GM19025 (cell line): ENCODE data around the gene CTSA.
"Not testable (repeated sequence)": the region's sequence is repeated elsewhere in the genome, so short reads cannot be mapped to it uniquely, and the experiment has no call there.

Experiments used
- ATAC-seq: cut with Tn5 transposase; IDR thresholded peaks from one replicate; pipeline ENCODE4 v1.9.1; 2021; ENCODE audit warnings: mild to moderate bottlenecking, low read depth, moderate library complexity; ENCODE audit not compliant: unreplicated experiment

The CTSA gene

DNA sequence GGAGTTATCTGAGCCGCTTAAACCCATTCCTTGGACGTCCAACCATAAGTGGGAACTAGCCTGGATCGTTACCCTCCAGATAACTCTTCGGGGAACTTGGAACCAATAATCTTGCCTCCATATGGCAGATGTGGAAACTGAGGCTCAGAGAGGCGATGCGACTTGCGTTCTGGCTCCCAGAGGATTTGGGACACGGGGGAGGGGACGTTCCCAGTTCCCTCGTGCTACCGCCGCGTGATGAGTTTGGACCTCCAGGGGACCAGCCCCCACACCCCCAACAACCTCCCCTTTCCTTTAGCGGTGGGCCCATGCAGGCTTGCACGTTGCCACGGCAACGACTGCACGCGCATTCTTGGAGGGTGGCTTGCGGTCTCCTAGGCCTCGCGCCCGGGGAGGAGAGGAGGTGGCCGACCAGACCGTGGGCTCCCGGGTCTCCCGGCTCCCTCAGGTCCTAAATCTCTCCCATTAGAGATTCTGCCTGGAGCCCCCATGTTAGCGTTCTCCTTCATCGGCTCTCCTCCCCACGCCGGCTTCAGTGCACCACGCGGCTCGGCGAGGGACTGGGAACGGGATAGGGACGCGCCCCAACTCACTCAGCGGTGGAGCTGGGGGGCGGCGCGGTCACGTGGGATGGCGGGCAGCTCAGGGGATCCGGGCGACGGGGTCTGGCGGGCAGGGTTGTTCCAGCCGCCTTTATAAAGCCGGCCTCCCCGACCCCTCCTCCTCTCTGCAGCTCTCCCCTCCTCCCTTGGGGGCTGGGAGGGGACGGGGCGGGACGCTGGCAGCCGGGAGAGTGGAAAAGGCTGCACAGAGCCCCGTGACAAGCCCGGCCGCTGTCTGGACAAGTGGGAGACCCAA, 20.6 kb downstream of the CTSA start, which contains the start of gene PLTP:
PLTP (minus strand) TSS at position 670 of the 858 bp plus-strand sequence. CDS start 703 bp downstream, outside the sequence.
- ATAC-seq, result no peak

DNA sequence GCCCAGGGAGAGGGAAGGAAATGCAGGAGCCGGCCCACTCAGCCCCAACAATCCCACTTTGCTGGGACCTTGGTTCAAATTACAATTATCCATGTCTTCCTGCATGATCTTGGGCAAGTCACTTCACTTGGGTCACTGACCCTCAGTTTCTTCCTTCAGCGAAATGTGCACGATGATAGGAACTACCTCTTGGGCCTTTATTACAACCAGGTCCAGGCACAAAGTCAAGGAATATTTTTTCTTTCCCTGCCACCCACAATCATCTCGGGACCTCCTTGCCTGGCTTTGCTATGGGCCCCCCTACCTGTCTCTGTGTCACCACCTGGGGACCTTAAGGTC, 21.2 kb downstream of the CTSA start:
- ATAC-seq, result no peak

- no peak for ATAC-seq
These were observed 22.0 kb downstream of the CTSA start for GRCh38 chr20:45913116-45913515.

GRCh38 chr20:45917790-45918141, 26.6 kb downstream of the CTSA start:
- ATAC-seq, result no peak

DNA sequence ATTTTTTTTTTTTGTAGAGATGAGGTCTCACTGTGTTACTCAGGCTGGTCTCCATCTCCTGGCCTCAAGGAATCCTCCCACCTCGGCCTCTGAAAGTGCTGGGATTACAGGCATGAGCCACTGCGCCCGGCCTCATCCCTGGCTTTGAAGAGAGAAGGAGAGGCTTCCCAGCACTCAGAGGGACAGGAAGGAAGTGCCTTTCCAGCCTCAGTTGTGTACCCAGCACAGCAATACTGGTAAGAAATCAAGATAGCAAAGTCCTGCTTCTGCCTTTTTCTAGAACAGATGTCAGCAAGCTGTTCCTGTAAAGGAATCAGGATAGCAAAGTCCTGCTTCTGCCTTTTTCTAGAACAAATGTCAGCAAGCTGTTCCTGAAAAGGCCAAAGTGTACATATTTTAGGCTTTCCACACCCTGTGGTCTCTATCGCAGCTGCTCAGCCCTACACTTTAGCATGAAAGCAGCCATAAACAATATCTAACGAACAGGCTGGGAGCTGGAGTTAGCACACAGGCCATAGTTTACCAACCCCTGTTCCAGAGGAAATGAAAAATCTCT, 27.1 kb downstream of the CTSA start:
- ATAC-seq, result no peak

DNA sequence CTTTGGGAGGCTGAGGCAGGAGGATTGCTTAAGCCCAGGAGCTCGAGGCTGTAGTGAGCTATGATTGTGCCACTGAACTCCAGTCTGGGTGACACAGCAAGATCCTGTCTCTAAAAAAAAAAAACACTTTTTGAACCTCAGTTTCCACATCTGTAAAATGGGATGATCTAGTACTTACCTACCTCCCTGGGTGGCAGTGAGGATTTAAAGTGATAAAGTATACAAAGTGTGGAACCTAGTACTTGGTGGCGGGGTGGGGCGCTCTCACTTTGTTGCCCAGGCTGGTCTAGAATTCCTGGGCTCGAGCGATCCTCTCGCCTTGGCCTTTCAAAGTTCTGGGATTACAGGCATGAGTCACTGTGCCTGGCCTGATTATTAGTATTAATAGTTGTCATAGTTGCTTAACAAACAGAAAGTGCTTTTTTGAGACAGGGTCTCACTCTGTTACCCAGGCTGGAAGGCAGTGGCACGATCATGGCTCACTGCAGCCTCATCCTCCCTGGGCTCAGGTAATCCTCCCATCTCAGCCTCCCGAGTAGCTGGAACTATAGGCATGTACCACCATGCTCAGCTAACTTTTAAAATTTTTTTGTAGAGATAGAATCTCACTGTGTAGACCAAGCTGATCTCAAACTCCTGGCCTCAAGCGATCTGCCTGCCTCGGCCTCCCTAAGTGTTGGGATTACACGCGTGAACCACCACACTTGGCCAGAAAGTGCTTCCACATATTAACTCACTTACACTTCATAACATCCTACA, 27.8 kb downstream of the CTSA start:
- ATAC-seq, result no peak

DNA sequence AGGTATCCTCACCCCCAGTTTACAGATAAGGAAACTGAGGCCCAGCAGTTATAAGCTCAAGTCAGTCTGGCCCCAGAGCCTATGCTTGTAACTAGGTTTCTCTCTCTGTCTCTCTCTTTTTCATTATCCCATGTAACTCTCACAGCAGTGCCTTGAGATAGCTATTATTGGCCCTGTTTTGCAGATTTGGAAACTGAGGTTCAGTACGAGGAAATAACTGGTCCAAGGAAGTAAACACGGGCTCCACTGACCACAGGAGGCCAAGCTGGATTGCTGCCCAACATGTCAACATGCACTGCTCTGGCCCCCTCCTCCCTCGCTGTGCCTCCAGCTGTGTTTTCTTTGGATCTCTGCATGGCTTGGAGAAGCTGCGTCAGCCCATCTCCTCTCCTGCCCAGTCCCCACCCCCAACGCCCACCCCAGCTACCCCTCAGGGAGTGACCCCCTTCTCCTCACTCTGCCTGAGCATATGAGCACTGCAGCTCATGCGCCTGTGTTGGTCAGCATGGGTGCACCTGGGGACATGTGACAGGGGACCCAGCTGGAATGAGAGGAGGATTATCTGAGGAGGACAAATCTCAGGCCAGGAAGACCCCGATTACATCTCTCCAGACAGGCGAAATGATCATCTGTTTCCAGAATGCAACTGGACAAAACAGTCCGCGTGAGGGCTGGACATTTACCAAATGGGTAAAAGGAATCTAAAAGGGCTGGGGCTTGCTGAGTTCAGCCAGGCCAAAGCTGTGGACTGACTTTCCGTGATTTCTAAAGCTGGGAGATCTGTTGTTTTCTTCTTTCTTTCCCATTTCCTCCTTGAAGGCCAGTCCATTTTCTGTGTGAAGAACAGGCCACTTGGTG, 28.6 kb downstream of the CTSA start:
- ATAC-seq, result no peak

DNA sequence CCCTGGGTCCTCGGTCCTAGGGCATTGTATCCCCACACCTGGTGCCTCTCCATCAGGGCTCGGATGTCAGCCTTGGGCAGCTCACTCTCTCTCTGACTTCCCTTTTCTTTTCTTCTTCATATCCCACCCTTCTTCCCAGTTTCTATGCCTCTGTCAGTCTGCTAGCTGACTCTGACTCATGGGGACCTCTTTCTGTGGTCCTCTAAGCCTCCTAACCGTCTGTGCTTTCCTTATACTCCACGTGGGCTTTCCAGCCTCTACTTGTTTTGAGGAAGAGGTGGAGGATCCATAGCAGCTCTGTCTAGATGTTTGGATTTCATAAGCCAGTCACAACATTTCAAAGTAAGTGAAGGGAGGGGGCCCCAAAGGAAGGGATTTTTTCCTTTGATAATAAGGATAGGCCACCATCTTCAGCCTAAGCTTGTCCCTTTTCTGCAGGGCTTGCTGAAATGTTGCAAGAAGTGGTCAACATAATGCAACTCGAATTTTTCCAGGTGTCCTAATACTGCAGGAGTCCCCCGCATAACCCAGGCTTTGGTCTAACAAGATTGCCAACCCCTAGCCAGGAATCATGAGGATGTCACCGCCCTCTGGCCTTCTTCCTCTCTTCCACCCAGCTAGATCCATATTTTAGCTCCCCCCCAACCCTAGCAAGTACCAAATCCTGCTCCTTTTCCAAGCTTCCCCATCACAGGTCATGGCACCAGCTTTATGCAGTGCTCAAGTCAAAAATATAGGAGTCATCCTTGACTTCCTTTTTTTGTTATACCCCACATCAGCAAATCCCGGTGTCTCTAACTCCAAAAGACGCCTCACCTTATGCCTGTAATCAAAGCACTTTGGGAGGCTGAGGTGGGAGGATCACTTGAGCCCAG, 29.6 kb downstream of the CTSA start:
- ATAC-seq, result no peak

GRCh38 chr20:45921337-45922189, 30.4 kb downstream of the CTSA start:
- no peak for ATAC-seq

GRCh38 chr20:45924391-45925261, 33.5 kb downstream of the CTSA start:
- ATAC-seq, result no peak

DNA sequence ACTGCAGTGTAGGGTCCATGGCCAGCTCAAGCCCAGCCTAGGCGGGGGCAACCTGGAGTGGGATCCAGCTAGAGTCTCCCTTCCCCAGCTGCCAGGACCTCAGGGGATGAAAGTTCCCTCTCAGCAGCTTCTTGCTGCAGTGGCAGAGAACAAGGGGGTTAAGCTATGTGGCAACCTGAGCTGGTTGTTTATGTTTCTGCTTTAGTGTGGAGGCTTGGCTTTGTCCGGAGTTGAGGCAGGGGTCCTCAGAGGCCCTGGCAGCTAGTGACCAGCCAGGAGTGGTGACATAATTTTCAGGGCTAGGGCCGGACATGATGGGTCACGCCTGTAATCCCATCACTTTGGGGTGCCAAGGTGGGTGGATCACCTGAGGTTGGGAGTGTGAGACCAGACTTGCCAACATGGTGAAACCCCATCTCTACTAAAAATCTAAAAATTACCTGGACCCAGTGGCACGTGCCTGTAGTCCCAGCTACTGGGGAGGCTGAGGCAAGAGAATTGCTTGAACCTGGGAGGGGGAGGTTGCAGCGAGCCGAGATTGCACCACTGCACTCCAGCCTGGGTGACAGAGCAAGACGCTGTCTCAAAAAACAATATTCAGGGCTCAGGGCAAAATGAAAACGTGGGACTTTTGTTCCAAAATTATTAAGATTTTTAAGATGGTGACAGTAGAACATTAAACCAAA, 34.8 kb downstream of the CTSA start:
- no peak for ATAC-seq

- ATAC-seq, result no peak
These were observed 35.6 kb downstream of the CTSA start for GRCh38 chr20:45926731-45927070.

DNA sequence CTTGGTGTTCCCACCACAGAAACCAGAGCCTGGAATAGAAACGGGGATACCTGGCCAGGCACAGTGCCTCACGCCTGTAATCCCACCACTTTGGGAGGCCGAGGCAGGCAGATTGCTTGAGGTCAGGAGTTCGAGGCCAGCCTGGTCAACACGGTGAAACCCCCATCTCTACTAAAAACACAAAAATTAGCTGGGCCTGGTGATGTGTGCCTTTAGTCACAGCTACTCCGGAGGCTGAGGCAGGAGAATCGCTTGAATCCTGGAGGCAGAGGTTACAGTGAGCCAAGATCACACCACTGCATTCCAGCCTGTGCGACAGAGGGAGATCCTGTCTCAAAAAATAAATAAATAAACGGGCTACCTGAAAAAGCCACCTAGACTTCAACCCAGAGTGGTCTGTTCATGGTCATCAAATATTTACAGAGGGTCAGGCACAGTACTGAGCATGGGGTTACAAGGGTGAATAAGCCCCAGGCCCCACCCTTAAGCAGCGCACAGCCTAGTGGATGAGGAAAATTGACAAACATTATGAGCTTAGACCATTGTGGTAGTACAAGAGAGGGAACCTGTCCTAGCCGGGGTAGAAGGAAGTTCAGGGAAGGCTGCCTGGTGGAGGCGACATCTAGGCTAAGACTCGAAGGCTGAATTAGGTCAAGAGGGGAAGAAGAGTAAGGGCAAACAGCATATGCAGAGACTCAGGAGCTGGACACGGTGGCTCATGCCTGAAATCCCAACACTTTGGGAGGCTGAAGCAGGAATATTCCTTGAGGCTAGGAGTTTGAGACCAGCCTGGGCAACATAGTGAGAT, 36.1 kb downstream of the CTSA start:
- no peak for ATAC-seq

- not testable (repeated sequence) for ATAC-seq
These were observed 40.5 kb downstream of the CTSA start for GRCh38 chr20:45931680-45932079.

- ATAC-seq, result no peak
These were observed 42.3 kb downstream of the CTSA start for GRCh38 chr20:45933266-45934045.

DNA sequence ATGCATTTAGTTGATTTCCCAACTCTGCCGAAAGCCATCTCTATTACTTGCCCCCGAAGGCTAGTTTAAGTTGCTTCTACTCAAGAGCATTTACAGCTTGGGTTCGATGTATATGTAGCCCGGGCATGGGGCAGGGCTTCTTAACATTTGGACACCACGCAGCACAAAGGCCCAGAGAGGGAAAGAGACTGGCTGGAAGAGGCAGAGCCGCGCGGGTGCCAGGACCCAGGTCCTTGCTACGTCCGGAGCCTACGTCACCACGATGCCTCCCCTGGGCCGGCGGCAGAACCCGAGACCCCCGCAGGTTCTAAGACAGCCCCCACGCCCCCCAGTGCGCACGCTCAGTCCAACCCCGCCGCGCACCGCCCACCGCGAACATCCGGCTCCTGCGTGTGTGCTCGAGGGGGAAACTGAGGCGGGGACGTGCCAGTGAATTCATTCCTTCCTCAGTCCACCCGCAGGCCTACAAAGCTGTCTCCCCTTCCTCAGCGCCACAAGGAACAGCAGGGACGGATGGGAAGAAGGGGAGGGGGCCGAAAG, 43.0 kb downstream of the CTSA start:
- peak; percentile 14 for ATAC-seq
